Activated T-helper 1 cell treated with anti-CD3 and anti-CD28 coated beads, Interleukin-12 subunit alpha, Interleukin-12 subunit beta, Interleukin-2, Interleukin-4 antibody, amounts not matched to agents 30 ng/mL and 10 ng/mL and 1 ng/mL, durations not matched to agents 14 hours and 24 hours and 36 hours (primary cell): ENCODE data around the gene BTG2. TPM values are rescaled to one million over a fixed set of nuclear protein-coding genes. Genes with fewer than 3 reads are reported as not detected.

Source experiments
- DNase-seq: peaks from one replicate; pipeline ENCODE4 v3.0.0; 2021; ENCODE audit warnings: low spot score
- H3K27ac Mint-ChIP-seq: one replicate; pipeline ENCODE4 v1.8.0; 2021; ENCODE audit warnings: mild to moderate bottlenecking, mixed read lengths
- H3K27me3 Mint-ChIP-seq: one replicate; pipeline ENCODE4 v1.8.0; 2022; ENCODE audit warnings: mild to moderate bottlenecking, moderate library complexity, mixed read lengths; ENCODE audit not compliant: insufficient read depth
- H3K36me3 Mint-ChIP-seq: one replicate; pipeline ENCODE4 v1.8.0; 2021; ENCODE audit warnings: low read depth, mixed read lengths
- H3K4me1 Mint-ChIP-seq: one replicate; pipeline ENCODE4 v1.8.0; 2021; ENCODE audit warnings: low read depth, mixed read lengths
- H3K4me3 Mint-ChIP-seq: one replicate; pipeline ENCODE4 v1.8.0; 2021; ENCODE audit warnings: mild to moderate bottlenecking, moderate library complexity, mixed read lengths
- H3K9me3 Mint-ChIP-seq: one replicate; pipeline ENCODE4 v1.8.0; 2021; ENCODE audit warnings: mixed read lengths
- intact Hi-C: fragments of 100-400 bp; cut with micrococcal nuclease; formaldehyde crosslinking; loops from one replicate; pipeline ENCODE4 v1.15.1; 2024
- total RNA-seq: library from RNA; stranded (reverse); gene quantifications from 2 replicates; pipeline ENCODE4 v1.2.3, GENCODE V29; 2022

Gene BTG2
- total RNA-seq, 1 donor from 2014 or later = 137 TPM

DNA sequence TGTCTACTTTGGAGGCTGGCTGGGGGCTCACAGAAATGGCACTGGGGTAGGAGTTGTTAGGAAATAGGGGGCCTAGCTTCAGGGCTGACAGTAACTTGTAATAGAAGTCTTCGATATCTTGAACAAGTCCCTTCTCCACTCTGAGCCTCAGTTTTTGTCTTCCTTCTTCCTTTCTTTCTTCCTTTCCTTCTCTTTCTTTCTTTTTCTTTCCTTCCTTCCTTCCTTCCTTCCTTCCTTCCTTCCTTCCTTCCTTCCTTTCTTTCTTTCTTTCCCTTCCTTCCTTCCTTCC lies 12.9 kb downstream of the BTG2 start:
- intact Hi-C loops = no loop called here
- DNase-seq = no peak
- Mint-ChIP-seq H3K4me1 (peaks cover 72% of the 10 kb centered on the region), H3K4me3 (no peak overlapping the region), H3K36me3 (peaks cover 23% of the 10 kb centered on the region), H3K27ac (no peak overlapping the region), H3K27me3 (no peaks in the 10 kb centered on the region), H3K9me3 (no peaks in the 10 kb centered on the region)

DNA sequence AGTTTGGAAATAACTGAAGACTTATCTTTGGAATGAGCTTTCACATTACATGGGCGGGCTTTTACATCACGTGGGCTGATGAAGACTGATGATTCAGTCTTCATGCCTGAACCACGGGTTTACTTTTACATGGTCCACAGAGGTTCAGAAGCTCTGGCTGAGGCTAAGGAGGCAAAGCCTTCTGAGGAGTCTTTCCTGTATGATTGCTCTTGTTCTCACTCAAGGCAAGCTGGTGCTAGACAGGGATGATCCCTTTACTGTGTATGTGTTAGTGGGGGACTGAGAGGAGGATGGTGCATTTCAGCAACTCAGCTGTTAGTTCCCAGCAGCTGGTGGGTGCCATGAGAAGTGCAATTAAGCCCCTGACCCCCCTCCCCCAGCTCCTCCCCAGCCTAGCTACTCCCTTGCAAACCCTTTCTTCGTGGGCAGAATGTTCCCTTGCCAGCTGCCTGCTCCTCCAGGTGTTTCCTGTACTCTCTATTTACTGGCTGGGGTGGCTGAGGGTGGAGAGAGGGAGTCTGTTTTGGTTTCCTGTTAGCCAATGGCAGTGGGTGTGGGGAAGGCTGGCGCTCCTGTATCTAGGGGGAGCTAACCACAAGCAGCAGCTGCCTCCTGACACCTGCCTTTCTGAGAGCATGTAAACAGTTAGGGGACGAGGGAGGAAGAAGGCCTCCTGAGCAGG lies 15.4 kb downstream of the BTG2 start:
- H3K36me3 Mint-ChIP-seq = peaks cover 9% of the 10 kb centered on the region
- peaks cover 2% of the 10 kb centered on the region for H3K27me3 Mint-ChIP-seq
- intact Hi-C loops = loop anchor here (1.0 to 10.0 kb wide), 5 partner anchors 8 to 1156 kb away; partner anchors contain the start of genes LAX1, PPP1R15B and PTPN7
- peaks cover 90% of the 10 kb centered on the region for H3K4me1 Mint-ChIP-seq
- H3K9me3 Mint-ChIP-seq = no peaks in the 10 kb centered on the region
- H3K4me3 Mint-ChIP-seq = peak overlapping the region; percentile 55
- H3K27ac Mint-ChIP-seq = peak overlapping the region; percentile 59
- peak; percentile 67 for DNase-seq

DNA sequence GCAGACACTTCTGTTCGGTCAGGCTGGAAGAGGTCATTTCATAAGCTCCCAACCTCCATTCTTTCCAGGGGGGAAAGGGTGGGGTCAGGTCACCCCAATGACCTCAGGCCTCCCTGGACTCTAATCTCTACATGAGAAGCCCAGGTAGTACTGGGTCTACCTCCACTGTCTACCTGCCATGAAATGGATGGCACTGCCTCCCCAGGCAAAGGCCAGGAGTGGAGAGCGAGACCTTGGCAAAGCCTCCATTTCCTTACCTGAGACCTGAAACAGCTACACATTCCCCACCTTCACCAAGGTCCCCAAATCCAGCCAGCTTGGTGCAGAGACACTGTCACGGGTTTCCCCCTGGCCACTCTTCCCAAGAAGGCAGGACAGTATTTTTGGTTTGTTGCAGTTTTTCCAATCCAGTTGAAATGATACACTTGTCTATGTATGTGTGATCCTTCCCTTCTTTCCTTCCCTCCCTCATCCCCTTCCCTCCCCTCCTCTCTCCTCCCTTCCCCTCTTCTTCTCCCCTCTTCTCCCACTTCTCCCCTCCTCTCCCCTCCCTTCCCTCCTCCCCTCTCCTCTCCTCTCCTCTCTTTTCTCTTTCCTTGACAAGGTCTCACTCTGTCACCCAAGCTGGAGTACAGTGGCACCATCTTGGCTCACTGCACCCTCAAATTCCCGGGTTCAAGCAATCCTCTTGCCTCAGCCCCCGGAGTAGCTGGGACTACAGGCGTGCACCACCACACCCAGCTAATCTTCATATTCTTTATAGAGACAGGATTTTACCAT lies 16.1 kb downstream of the BTG2 start:
- Mint-ChIP-seq H3K4me3 (peak overlapping the region; percentile 58), H3K27ac (peak overlapping the region; percentile 63), H3K4me1 (peaks cover 92% of the 10 kb centered on the region), H3K27me3 (peaks cover 2% of the 10 kb centered on the region), H3K36me3 (peaks cover 7% of the 10 kb centered on the region), H3K9me3 (no peaks in the 10 kb centered on the region)
- no peak for DNase-seq
- intact Hi-C loops = loop anchor here (10.0 kb wide), 3 partner anchors 443 to 1157 kb away; partner anchors contain the start of genes LAX1, PPP1R15B and PTPN7

DNA sequence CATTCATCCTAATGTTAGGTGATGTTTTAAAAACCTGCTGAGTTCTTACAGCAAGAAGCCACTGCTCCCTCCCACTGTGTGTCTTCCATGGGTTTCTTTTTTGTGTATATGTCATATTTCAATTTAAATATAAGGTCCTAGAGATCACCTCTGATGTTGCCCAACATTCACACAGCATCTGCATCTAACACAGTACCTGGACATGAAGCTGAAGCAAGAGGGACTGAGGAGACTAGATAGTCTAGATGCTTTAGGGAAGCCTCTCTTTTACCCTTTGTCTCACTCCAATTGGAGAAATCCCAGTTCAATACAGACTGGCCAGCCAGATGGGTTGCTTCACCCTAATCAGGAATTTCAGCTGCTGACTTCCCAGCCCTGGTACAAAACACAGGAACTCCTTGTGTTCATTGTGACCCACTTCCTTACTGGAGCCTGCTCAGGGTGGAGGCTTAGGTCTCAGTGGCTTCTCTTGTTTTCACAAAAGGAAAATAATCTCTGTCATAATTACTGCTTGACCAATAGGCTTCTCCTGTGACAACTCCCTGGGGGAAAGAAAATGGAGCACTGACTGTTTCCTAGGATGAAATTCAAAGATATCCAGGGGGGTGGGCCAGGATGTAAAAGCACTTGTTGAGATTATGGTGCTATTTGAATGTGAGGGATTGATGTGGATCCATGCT lies 17.3 kb downstream of the BTG2 start:
- Mint-ChIP-seq H3K4me1 (peaks cover 93% of the 10 kb centered on the region), H3K36me3 (peaks cover 6% of the 10 kb centered on the region), H3K4me3 (peak overlapping the region; percentile 72), H3K27me3 (peaks cover 2% of the 10 kb centered on the region), H3K9me3 (no peaks in the 10 kb centered on the region), H3K27ac (peak overlapping the region; percentile 46)
- intact Hi-C loops = loop anchor here (10.0 kb wide), 3 partner anchors 442 to 1158 kb away; partner anchors contain the start of genes LAX1, PPP1R15B and PTPN7
- DNase-seq = no peak

DNA sequence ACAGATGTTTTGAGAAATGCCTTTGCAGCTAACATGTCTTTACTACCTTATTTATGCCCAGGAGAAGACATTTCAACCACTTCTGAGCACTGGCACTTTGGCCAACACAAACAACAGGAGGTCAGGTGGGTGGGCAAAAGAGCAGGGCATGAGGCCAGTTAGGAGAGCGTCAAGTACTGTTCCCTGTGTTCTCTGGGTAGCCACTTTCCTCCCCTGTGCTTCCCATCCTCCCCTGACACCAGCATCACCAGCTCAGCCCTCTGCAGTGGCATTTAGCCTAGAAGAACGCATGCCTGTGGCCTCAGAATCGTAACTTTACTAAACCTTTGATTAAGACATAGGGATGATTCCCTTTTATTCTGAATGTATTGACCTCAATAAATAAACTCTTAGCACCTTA lies 18.3 kb downstream of the BTG2 start:
- peak overlapping the region; percentile 67 for H3K27ac Mint-ChIP-seq
- H3K27me3 Mint-ChIP-seq = peaks cover 2% of the 10 kb centered on the region
- peaks cover 4% of the 10 kb centered on the region for H3K36me3 Mint-ChIP-seq
- no peak for DNase-seq
- peak overlapping the region; percentile 72 for H3K4me3 Mint-ChIP-seq
- intact Hi-C loops = loop anchor here (10.0 kb wide), 3 partner anchors 441 to 1159 kb away; partner anchors contain the start of genes LAX1, PPP1R15B and PTPN7
- H3K4me1 Mint-ChIP-seq = peaks cover 97% of the 10 kb centered on the region
- H3K9me3 Mint-ChIP-seq = no peaks in the 10 kb centered on the region

DNA sequence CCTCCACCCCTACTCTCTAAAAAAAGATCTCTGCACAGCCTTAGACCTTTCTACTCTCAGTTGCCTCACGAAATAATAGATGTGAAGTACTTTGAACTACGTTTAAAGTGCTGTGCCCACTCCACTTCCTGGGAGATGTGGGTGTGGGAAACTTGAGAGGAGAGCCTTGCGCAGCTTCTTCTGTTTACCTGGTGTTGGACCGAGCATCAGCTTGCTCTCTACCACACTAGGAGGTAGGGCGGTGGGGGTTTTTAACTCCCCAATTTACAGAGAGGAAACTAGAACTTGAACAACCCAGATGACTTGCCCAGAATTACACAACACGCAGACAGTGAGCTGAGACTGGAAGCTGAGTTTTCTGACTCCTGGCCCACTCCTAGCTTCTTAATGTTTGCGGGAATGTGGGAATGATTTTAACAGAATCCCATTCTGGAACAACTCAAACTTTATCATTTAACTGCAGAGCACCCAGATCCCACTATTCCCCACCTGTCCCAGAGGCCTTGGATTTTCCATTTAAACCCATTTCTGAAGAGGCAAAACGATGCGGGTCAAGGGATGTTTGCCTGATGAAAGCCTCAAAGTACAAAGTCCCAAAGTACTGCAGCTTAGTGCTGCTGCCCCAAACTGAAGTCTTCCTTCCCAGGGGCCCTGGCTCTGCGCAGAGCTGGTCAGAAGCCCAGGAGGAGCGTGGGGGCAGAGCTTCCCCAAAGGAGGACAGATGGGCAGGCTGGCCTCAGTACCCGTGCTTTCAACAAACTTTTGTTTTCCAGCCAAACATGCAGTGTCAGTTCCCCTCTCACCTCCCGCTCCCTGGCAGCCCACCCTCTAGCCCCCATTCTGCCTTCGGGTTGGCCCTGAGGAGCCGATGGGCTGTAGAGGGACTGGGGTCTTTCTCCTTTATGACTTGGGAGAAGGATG lies 19.0 kb downstream of the BTG2 start:
- intact Hi-C loops = loop anchor here (5.0 to 10.0 kb wide), 9 partner anchors 297 to 1183 kb away; partner anchors contain the start of genes ATP2B4, LAX1, PPFIA4 and PPP1R15B
- peaks cover 92% of the 10 kb centered on the region for H3K4me1 Mint-ChIP-seq
- H3K27ac Mint-ChIP-seq = peak overlapping the region; percentile 79
- no peaks in the 10 kb centered on the region for H3K9me3 Mint-ChIP-seq
- DNase-seq = peak; percentile 34
- H3K4me3 Mint-ChIP-seq = peak overlapping the region; percentile 72
- no peaks in the 10 kb centered on the region for H3K36me3 Mint-ChIP-seq
- H3K27me3 Mint-ChIP-seq = peaks cover 2% of the 10 kb centered on the region

DNA sequence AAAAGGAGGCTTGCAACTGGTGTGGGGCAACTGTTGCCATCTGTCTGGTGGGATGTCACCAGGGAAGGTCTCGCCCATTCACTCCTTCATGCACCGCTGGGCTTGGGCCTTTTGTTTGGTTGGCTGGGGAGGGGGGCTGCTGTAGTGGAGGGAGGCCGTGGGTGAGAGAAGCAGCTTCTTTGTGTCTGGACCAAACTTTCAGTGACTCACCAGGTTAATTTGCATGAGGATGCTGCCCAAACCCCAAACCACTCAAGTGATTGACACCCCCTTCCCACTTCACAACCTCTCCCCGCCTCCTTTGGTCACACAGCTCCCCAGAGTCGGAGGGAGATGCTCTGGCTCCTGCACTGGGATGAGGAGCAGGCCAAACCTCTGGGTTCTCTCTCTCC lies 19.7 kb downstream of the BTG2 start:
- peak; percentile 66 for DNase-seq
- H3K4me1 Mint-ChIP-seq = peaks cover 86% of the 10 kb centered on the region
- no peaks in the 10 kb centered on the region for H3K9me3 Mint-ChIP-seq
- H3K27me3 Mint-ChIP-seq = peaks cover 2% of the 10 kb centered on the region
- intact Hi-C loops = loop anchor here (5.0 to 10.0 kb wide), 9 partner anchors 298 to 1182 kb away; partner anchors contain the start of genes ATP2B4, LAX1, PPFIA4 and PPP1R15B
- H3K36me3 Mint-ChIP-seq = no peaks in the 10 kb centered on the region
- peak overlapping the region; percentile 79 for H3K27ac Mint-ChIP-seq
- H3K4me3 Mint-ChIP-seq = peak overlapping the region; percentile 72

DNA sequence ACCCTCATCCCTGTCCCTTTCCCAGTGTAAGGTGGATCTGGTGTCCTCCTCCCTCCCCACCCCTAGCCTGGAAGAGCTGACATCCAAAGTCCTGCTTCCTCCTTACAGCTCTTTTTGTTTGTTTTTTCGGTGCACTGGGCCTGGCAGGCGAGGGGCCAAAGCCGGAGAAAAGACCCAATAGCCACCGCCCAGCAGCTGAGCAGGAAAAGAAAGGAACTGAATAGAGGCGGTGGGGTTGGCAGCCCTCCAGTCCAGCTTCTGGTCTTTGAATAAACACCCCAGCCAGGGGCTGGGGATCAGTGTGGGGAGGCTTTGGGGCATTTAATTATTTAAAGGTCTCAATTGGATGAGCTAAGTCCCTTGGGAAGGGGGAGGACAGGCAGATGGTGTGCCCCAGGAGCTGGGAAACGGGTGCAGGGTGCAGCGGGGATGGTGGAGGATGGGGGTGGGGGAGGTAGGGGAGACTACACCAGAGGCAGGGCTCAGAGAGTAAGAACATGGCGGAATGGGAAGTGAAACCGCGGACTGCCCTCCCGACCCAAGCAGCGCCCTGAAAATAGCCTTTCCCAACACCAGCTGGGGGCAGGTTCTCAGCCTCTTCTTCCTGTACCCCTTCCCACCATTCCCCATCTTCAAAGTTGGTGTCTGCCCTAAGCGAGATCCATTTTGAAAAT lies 20.2 kb downstream of the BTG2 start:
- H3K4me1 Mint-ChIP-seq = peaks cover 80% of the 10 kb centered on the region
- DNase-seq = no peak
- peak overlapping the region; percentile 79 for H3K27ac Mint-ChIP-seq
- H3K27me3 Mint-ChIP-seq = peaks cover 2% of the 10 kb centered on the region
- H3K36me3 Mint-ChIP-seq = no peaks in the 10 kb centered on the region
- intact Hi-C loops = loop anchor here (2.0 to 10.0 kb wide), 10 partner anchors 298 to 1182 kb away; partner anchors contain the start of genes ATP2B4, LAX1, PPFIA4 and PPP1R15B
- peak overlapping the region; percentile 79 for H3K4me3 Mint-ChIP-seq
- no peaks in the 10 kb centered on the region for H3K9me3 Mint-ChIP-seq

DNA sequence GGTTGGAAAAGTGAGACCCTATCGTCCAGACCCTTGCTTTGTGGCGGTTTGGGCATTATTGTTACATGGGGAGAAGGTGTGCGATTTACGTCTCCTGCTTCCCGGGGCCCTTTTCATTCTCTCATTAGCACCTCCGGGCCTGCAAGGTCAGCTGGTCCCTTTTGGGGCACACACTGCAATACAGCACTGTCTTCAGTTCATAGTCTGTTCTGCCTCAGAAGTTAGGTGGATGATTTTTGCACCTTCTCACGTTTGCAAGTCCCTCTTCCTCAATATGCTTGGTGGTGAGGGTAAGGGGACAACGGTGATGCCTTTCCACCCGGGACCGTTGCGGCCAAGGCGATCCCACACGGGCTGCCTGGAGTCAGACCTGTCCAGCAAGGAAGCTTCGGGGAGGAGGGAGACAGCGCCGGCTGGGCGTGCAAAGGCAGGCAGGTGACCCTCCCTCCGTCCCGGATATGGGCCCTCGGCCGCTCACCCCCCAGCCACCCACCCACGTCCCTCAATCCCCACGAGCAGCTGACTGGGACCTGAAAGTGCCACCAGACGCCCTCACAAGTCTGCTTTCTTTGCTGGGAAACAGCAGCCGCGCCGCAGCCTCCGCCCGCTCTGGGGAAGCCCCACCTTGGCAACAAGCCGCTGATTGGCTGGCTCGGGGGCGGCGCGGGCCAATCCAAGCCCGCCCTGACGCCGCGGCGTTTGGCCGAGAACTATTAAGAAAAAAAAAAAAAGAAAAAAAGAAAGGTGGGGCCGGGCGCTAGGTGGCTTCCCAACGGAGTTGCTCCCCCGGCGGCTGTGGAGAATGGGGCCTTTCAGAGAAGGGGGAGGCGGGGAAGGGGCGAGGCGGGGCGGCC lies 21.7 kb downstream of the BTG2 start:
- H3K4me3 Mint-ChIP-seq = peak overlapping the region; percentile 79
- intact Hi-C loops = loop anchor here (1.0 to 10.0 kb wide), 15 partner anchors 11 to 1180 kb away; partner anchors contain the start of genes ATP2B4, BTG2, LAX1 and PPFIA4
- H3K4me1 Mint-ChIP-seq = peaks cover 65% of the 10 kb centered on the region
- DNase-seq = peak; percentile 94
- no peaks in the 10 kb centered on the region for H3K9me3 Mint-ChIP-seq
- peak overlapping the region; percentile 97 for H3K27ac Mint-ChIP-seq
- H3K36me3 Mint-ChIP-seq = no peaks in the 10 kb centered on the region
- H3K27me3 Mint-ChIP-seq = peaks cover 2% of the 10 kb centered on the region

DNA sequence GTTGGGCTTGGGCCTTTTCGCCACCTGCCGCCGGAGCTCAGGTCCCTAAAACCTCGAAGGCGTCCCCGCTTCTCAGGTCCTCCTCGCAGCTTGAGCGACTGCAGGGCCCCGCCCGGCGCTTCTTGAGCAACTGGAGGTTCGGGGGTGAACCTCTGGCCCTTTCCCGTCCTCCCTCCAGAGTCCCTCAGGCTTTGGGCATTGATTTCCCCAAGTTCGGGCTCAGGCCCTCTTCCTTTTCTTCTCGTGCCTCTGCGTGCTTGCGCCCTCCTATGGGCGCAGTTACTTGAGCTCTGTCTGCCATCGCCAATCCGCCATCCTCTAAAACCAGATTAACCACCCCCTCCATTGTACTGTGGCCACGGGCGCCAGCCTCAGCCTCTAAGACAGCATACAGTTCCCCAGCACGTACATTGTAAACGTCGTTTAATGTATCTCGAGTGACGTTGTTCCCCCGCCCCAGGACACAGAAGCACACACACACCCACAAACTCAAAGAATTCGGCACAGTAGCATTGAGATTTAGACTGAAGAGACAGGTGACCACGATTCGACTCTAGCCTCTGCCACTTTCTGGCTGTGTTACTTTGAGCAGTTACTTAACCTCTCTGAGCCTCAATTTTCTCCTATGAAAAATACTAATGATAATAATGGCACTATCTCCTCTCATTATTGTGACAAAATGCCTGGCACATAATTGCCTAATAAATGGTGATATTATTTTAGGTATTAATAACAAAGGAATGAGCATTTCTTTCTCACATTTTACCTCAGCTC lies 22.6 kb downstream of the BTG2 start:
- no peaks in the 10 kb centered on the region for H3K9me3 Mint-ChIP-seq
- peak overlapping the region; percentile 79 for H3K4me3 Mint-ChIP-seq
- peaks cover 2% of the 10 kb centered on the region for H3K27me3 Mint-ChIP-seq
- H3K4me1 Mint-ChIP-seq = peaks cover 57% of the 10 kb centered on the region
- peak; percentile 70 for DNase-seq
- intact Hi-C loops = loop anchor here (1.0 to 10.0 kb wide), 17 partner anchors 8 to 1179 kb away; partner anchors contain the start of genes ATP2B4, BTG2, LAX1 and PPFIA4
- H3K27ac Mint-ChIP-seq = peak overlapping the region; percentile 97
- H3K36me3 Mint-ChIP-seq = no peaks in the 10 kb centered on the region
